NCI-H2107 (cell line): Measurements from ENCODE around the gene CD99.

Source experiments
- DNase-seq: peaks from one replicate; lab custom pipeline; 2025; lab: John Stamatoyannopoulos, UW

Gene CD99, protein sequence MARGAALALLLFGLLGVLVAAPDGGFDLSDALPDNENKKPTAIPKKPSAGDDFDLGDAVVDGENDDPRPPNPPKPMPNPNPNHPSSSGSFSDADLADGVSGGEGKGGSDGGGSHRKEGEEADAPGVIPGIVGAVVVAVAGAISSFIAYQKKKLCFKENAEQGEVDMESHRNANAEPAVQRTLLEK

DNA sequence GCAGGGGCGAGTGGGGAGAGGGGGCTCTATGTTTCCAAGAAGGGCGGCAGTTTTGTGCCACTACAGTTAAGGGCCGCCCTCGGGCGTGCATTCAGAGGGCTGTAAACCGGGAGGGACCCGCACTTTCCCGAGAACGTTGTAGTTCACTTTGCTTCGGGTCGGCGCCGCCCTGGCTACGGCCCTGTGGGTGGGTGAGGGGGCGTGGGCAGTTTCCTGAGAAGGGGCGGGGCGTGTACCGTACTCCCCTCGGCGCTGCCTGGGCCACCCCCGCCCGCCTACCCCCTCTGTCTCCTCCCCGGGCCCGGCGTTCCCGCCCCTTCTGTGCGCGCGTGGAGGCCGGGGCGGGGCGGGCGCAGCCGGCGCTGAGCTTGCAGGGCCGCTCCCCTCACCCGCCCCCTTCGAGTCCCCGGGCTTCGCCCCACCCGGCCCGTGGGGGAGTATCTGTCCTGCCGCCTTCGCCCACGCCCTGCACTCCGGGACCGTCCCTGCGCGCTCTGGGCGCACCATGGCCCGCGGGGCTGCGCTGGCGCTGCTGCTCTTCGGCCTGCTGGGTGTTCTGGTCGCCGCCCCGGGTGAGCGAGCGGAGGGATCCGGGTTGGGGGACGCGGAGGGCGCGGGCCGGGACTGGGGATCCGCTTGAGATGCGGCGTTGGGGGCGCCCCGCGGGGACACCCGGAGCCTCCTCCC, at the start of gene CD99:
CD99 (plus strand) TSS at position 440 of the 687 bp plus-strand sequence; CDS start at position 506, 66 bp downstream.
- no peak for DNase-seq

DNA sequence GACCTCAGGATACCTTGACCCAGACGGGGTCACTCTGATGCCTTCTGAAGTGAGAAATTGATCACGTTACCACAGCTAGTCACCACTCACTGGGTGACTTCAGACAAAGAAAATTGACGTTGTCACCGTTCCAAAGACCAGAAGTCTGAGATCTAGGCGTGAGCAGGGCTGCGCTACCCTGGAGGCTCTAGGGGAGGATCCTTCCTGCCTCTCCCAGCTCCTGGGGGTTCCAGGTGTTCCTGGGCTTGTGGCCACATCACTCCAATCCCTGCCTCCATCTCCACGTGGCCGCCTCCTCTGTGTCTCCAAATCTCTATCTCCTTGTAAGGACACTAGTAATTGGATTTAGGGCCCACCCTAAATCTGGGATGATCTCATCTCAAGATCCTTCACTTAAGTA, 48.9 kb upstream of the CD99 start:
- no peak for DNase-seq

DNA sequence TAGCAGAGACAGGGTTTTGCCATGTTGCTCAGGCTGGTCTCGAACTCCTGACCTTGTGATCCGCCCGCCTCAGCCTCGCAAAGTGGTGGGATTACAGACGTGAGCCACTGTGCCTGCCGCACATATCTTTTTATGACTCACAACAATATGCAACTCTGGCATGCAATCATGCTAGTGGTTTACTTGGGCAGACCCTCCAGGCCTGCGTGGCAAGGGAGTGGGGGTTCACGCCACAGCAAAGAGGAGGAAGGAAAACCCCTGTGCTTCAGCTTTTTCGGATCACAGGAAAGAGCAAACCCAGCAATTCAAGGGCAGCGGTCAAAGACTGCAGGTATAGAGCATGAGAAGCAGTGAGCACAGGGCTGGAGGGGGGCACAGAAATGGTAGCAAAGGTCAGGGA, 48.3 kb upstream of the CD99 start:
- no peak for DNase-seq

DNA sequence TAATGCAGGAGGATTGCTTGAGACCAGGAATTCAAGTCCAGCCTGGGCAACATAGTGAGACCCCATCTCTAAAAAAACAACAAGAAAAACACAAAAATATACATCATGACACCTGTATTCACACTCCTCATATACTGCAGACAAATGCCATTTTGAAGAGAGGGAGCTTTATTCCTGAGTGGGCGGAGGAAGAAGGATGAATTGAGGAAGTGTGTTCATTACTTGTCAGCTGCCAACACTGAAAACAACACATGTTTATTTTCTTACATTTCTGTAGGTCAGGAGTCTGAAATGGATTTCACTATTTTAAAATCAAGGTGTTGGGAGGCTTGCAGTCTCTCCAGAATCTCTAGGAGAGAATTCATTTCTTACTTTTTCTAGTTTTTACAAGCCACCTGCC, 47.2 kb upstream of the CD99 start:
- no peak for DNase-seq

DNA sequence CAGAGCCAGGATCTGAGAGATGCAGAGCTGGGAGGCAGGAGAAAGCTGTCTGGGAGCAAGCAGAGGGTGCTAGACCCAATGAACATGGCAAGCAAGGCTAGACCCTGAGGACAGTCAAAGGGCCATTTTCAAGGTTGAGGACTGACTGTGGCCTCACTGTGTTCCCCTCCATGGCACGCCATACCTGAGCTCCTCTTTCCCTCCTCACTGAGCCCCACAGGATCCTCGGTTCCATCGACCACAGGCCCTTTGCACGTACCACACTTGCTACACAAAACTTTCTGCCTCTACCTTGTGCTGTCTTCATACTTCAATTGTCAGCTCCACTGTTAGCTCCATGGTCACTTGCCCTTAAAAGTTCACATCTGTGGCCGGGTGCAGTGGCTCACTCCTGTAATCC, 45.5 kb upstream of the CD99 start:
- DNase-seq, result no peak

DNA sequence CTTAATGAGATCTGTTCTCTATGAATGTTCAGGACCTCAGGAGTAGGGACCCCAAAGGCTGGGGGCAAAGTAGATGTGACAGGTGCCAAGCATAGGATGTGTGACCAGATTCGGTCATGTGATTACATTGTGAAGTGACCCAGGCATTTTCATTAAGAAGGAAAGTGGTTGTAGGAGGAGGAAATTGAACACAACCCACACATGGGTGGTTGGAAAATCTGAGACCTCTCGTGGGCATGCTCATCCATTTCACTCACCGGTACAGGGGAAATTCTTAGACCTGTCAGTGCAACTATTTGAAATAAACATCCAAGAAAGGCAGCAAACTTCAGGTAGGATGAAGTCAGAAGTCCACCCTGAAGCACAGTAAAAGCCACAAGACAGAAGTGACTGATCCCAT, 43.5 kb upstream of the CD99 start:
- DNase-seq, result no peak

DNA sequence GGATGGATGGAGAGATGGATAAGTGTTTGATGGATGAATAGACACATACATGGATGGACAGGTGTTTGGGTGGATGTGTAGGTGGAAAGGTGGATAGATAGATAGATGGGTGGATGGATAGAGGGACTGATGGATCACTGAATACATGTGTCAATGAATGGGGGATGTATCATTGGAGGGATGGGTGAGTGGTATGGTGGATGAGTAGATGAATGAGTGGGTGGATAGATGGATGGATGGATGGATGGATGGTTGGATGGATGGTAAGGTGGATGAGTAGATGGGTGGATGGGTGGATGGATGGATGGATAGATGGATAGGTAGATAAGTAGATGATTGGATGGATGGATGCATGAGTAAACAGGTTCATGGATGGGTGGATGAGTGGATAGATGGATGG, 41.1 kb upstream of the CD99 start:
- DNase-seq, result no peak

DNA sequence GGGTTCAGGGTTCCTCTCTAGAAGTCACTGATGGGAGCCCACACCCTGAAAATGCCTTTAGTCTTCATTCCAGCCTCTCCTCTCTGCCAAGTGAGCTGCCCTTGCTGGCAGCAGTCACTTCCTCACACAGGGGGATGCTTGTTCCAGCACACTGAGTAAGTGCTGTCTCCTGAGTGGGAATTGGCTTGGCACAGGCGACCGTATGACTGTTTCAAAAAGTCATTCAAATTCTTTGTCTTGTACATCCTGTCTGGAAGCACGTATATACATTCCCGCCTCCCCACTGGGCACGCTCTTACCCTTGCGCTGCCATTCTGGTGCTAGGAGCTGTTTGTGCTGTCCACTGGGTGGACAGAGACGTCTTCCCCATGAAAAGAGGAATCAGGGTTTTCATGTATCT, 40.2 kb upstream of the CD99 start:
- DNase-seq, result no peak

DNA sequence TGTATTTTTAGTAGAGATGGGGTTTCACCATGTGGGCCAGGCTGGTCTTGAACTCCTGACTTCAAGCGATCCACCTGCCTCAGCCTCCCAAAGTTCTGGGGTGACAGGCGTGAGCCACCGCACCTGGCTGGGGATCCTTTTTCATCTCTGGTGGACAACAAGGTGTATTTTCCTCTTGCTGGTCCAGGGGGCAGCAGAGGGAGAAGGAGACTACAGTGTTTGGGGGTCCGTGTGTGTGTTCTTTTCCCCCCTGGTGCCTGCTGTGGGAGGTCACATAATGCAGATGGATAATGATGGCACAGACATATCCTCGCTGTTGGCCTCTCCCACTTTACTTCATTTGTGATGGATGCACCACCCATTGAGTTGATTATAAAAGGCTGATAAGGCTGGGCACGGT, 39.0 kb upstream of the CD99 start:
- DNase-seq, result no peak

DNA sequence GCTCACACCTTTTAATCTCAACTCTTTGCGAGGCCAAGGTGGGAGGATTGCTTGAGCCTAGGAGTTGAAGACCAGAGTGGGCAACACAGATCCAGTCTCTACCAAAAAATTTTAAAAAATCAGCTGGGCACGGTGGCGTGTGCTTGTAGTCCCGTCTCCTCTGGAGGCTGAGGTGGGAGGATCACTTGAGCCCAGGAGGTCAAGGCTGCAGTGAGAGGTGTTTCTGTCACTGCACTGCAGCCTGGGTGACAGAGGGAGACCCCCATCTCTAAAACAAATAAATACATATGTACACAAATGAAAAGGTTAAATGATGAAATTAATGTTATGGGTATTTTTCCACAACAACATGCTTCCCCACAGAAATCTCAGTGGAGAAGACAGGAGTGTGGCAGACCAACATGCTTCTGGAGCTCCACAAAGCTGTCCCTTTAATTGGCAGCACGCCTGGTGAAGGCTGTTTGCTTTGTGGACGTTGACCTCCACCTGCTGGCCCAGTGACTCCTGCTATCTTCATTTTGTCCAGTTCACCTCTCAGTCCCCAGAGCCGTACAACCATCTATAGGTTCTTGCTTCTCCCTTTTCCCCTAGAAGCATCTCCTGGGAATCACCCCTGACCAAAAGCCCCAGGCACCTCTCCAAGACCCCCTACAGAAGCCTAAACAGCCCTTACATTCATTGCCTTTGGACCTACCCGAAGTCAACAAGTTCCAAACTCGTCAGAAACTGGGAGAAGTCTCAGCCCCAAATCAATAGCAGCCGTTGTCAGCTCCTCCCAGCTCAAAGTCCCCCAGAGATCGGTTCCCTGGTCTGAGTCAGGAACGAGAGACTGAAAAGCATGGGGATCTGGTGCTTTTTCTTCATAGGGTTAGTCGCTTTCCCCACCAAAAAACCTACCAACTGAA, 36.4 kb upstream of the CD99 start:
- DNase-seq, result no peak

DNA sequence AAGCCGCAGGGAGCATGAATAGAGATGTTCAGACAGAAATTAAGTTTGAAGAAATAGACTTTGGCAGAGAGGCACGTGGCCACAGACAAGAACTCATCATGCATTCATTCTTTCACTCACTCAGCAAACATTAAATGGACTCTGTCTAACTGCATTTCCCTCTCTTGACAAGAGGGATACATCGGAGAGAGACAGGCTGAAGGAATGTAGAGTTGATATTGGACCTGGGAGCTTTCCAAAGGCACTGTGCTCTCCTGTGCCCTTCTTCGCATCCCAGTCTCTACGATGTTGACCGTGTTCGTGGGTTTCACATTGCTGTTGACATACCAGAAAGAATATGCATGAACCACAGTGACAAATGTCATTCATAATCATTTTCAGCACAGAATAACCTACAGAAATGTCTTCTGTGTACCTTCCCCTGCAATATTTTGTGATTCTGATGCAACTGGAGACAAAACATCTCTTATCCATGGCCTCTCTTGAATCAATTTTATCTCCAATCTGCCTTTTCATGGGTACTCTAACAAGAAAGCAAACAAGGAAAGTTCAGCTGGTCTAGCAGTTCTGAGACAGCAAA, 34.7 kb upstream of the CD99 start:
- DNase-seq, result no peak

DNA sequence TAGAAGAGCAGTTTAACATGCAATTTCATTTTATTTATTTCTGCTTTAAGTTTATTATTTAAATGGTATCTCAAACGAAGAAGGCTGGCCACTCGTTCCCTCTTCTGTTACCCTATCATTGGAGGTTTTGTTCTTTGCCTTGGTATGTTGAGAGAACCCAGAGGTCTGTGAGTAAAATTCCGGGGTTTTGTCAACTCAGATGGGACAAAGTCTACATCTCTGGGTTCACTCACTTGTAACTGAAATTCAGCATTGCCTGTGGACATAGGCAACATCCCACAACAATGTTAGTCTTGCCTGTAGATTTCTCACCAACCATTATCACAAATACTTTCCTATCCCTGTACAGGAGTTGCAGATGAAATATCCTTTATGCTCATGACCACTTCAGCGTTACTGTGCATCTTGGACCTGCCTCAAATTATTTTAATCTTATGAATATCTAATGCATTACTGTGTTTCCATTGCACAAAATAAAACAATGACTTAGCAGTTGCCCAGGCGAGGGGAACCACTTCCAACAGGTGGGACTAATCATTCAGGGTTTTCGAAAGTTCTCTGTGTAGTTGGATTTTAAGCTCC, 33.5 kb upstream of the CD99 start:
- DNase-seq, result no peak

DNA sequence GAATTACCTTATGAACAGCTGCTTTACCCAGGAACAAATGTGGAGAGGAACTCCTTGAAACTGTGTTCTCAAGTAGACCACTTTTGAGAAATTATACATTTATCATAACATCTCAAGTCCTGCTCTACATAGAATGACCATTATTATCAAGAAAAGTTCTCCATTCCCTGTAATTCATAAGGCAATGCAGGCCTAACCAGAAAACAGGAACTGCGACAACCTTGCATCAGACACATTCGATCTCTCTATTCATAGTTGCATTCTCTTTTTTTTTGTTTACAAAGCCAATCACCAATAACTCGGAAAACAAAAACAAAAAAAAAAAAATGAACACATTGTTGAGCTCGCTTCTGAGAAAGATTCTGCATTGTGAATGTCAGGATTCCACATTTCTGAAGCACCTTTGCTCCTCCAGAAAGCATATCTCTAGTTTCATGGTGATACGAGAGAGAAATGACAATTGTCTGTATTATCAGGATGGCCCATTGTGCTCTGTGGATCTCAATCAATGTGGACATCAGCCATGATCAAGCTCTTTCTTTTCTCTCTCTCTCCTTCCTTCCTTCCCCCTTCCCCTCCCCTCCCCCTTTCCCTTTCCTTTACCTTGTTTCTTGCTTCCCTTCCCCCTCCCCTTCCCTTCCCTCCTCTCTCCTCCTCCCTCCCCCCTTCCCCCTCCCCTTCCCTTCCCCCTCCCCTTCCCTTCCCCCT, 32.4 kb upstream of the CD99 start:
- no peak for DNase-seq

DNA sequence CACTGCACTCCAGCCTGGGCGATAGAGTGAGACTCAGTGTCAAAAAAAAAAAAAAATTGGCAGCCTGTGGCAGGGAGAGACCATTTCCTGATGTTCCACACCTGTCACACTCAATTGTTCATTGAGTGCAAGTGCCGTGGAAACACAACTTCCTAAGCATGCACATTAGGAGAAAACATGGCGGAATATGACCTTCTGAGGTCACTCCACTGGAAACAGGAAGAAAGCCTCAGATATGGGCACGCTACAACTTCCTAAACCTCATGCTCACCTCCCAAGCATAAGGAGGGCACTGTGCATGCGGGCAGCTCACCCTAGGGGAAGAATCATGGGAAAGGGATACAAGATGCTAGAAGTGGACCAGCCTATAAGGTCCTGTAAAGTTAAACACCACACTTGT, 28.5 kb upstream of the CD99 start:
- no peak for DNase-seq

DNA sequence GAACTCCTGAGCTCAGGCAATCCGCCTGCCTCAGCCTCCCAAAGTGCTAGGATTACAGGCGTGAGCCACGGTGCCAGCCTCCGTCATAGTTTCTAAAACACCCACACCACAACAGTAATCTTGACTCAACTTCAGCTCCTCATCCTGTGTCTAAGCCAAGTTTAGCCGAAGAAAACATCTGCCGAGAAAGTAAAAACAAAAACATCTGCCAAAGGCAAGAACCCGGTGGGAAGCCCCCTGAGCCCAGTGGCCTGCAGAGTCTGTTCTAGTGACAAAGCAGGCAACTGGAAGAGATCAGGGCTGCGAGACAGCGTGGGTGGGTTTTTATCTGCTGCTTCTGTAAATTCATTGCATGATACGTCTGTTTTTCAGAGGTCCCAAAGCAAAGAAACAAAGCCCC, 26.6 kb upstream of the CD99 start:
- DNase-seq, result no peak

DNA sequence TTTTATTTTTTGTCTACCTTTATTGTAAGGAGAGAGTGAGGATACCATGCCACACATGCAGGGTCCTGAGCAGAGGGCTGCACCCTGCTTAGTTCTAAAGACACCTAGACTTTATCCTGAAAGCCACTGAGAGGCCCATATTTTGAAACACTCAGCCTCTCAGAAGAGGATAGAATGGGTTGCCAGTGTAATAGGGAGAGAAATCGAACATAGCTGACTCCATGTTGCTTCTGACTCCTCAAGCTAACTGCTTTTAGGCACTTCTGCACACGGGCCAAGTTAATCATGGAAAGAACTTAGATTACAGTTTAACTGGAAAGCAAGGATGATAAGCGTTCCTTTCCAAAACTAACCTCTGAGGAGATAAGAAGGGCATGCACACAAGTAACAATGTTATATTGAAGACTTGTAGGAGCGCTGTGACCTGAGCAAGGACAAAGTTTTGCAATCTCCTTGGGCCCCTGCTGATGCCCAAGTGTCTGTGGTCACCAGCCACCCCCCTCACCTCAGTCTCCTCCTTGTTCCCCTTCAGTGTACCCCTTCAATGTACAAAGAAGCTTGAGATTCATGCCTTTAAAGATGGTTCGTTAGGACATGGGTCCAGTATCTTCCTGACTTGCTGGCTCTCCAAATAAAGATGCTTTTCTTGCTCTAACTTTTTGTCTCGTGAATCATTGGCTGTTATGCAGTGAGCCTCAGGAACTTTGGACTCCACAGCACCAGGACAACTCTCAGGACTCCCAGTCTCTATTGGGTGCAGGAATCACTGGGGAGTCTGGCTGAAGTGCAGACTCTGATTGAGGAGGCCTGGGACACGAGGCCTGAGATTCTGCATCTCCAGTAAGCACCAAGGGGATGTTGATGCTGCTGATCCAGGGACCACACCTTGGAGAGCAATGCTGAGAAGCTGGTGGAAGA, 25.4 kb upstream of the CD99 start:
- no peak for DNase-seq

DNA sequence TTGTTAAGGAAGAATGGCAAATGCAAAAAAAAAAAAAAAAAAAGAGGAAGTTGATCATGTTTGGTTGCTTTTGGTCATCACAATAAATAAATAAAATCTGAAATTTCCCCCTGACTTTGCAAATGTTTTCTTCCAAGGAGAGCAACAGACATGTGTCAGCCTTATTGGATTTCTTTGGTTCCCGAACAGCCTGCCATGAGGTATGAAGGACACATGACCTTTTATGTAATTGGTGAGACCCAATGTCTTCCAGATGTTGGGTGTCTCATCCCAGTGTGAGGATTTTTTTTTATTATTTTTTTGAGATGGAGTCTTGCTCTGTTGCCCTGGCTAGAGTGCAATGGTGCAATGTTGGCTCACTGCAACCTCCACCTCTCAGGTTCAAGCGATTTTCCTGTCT, 24.6 kb upstream of the CD99 start:
- no peak for DNase-seq

DNA sequence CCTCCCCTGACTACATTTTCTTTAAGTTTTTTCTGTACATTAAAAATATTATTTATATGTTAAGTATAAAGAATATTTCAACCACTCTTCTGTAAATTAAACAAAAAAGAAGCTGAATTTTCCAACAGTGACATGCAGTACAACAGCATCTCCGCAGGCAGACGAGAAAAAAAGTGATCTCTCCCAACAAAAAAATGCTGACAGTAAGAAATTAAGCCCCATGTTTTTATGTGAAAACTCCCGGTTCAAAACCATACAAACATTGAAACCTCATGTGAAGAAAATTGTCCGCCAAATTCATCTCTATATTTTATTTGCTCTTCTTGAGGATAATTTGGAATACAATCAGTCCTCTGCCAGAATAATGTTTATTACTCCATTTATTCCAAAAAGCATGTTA, 20.1 kb upstream of the CD99 start:
- no peak for DNase-seq

DNA sequence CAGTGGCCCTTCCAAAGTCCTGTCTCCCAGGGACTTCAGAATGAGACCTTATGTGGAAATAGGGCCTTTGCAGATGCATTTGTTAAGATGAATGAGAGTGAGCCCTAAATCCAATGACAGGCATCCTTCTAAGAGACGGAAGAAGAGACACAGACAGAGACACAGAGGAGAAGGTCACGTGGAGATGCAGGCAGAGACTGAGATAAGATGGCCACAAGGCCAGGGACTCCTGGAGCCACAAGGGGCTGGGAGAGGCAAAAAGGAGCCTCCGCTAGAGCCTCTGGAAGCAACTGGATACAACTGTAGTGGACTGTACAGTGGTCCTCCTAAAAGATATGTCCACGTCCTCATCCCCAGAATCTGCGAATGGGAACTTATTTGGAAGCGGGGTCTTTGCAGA, 19.0 kb upstream of the CD99 start:
- no peak for DNase-seq

DNA sequence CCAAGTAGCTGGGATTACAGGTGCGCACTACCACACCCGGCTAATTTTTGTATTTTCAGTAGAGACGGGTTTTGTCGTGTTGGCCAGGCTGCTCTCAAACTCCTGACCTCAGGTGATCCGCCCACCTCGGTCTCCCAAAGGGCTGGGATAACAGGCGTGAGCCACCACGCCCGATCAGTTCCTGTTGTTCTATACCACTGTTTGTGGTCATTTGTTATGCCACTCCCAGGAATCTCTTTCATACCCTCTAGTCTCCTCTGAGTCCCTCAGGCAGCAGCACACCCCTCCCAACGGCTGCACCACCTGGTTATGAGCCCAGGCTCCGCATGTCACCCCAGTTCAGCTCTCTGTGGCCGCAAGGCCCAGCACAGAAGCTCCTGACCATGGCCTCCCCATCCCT, 17.5 kb upstream of the CD99 start:
- no peak for DNase-seq
